Thymus (tissue), 11 donors: ENCODE data around the gene DACT2. TPM values are rescaled to one million over a fixed set of nuclear protein-coding genes. Genes with fewer than 3 reads are reported as not detected.

Experiments
- DNase-seq, 9 donors: peaks; one replicate each; pipeline ENCODE4 v3.0.0-alpha.2; 2013; ENCODE audit warnings: low spot score in 9 of 9, low read depth in 6 of 9, missing footprints in 1 of 9
- H3K27ac ChIP-seq, 2 donors: one replicate each; pipeline ENCODE4 v1.5.1; 2013; ENCODE audit warnings: control low read depth in 1 of 2, low read depth in 1 of 2, low read length in 1 of 2, mild to moderate bottlenecking in 1 of 2, moderate library complexity in 1 of 2
- H3K27me3 ChIP-seq, 2 donors: one replicate each; pipeline ENCODE4 v1.5.1; 2013; ENCODE audit warnings: low read length in 1 of 2; ENCODE audit not compliant: control insufficient read depth in 2 of 2, insufficient read depth in 1 of 2
- H3K36me3 ChIP-seq, 2 donors: one replicate each; pipeline ENCODE4 v1.5.1; 2013; ENCODE audit warnings: low read length in 1 of 2, mild to moderate bottlenecking in 1 of 2, moderate library complexity in 1 of 2; ENCODE audit not compliant: control insufficient read depth in 2 of 2, insufficient read depth in 2 of 2
- H3K4me1 ChIP-seq, 2 donors: one replicate each; pipeline ENCODE4 v1.5.1; 2013; ENCODE audit warnings: low read length in 2 of 2; ENCODE audit not compliant: control insufficient read depth in 2 of 2, insufficient read depth in 2 of 2
- H3K4me3 ChIP-seq, 2 donors: one replicate each; pipeline ENCODE4 v1.5.1; 2013; ENCODE audit warnings: low read length in 2 of 2, control low read depth in 1 of 2, mild to moderate bottlenecking in 1 of 2
- H3K9me3 ChIP-seq, 2 donors: one replicate each; pipeline ENCODE4 v1.5.1; 2013; ENCODE audit warnings: low read length in 1 of 2, mild to moderate bottlenecking in 1 of 2; ENCODE audit not compliant: control insufficient read depth in 2 of 2, insufficient read depth in 1 of 2
- WGBS: extraction: QIAGEN DNeasy Blood & Tissue Kit; methylation state at CpG from one replicate; pipeline ENCODE4 v1.1.7; 2013; 5-methylcytosine and 5-hydroxymethylcytosine counted together
- polyA plus RNA-seq: library from polyadenylated mRNA; stranded (reverse); fragments of 200-250 nt; gene quantifications from one replicate; pipeline ENCODE4 v1.2.3, GENCODE V29; 2013
- total RNA-seq: library from RNA; stranded (reverse); fragments of 120-200 nt; gene quantifications from one replicate; pipeline ENCODE4 v1.2.4, GENCODE V29; 2013
- donor health status: healthy.

The DACT2 gene
- total and polyA plus RNA-seq, 2 donors = 2.5 to 4.2 TPM

- no peak overlapping the region for H3K4me3 ChIP-seq
- no peaks in the 10 kb centered on the region for H3K36me3 ChIP-seq
- WGBS = 94% methylated on average over 2 of the region's 2 CpGs
- H3K27me3 ChIP-seq = peaks cover 10 to 12% of the 10 kb centered on the region in 2 donors
- no peak for DNase-seq
- no peak overlapping the region for H3K27ac ChIP-seq
- H3K9me3 ChIP-seq = no peaks in the 10 kb centered on the region
- H3K4me1 ChIP-seq = peaks cover 0 to 3% of the 10 kb centered on the region in 2 donors
These were observed 24.8 kb upstream of the DACT2 start for GRCh38 chr6:168344338-168344737.

GRCh38 chr6:168343239-168344150 is 23.9 kb upstream of the DACT2 start:
- Histone ChIP-seq H3K27ac (no peak overlapping the region), H3K4me1 (peaks cover 0 to 3% of the 10 kb centered on the region in 2 donors), H3K4me3 (no peak overlapping the region), H3K27me3 (peaks cover 10 to 12% of the 10 kb centered on the region in 2 donors), H3K36me3 (no peaks in the 10 kb centered on the region), H3K9me3 (no peaks in the 10 kb centered on the region)
- WGBS = 66% methylated on average over 24 of the region's 24 CpGs
- no peak for DNase-seq

- H3K4me3 ChIP-seq = no peak overlapping the region
- H3K4me1 ChIP-seq = peaks cover 0 to 3% of the 10 kb centered on the region in 2 donors
- peaks cover 10 to 12% of the 10 kb centered on the region in 2 donors for H3K27me3 ChIP-seq
- peak in 2 of 9 donors; percentile 4 to 22 for DNase-seq
- H3K9me3 ChIP-seq = no peaks in the 10 kb centered on the region
- no peaks in the 10 kb centered on the region for H3K36me3 ChIP-seq
- 86% methylated on average over 17 of the region's 17 CpGs for WGBS
- H3K27ac ChIP-seq = no peak overlapping the region
These were observed 23.1 kb upstream of the DACT2 start for GRCh38 chr6:168342636-168343035.

GRCh38 chr6:168341280-168341900 is 21.8 kb upstream of the DACT2 start:
- no peak for DNase-seq
- Histone ChIP-seq H3K9me3 (no peaks in the 10 kb centered on the region), H3K4me3 (no peak overlapping the region), H3K36me3 (no peaks in the 10 kb centered on the region), H3K27me3 (peaks cover 10% of the 10 kb centered on the region in 2 donors), H3K4me1 (peaks cover 0 to 3% of the 10 kb centered on the region in 2 donors), H3K27ac (no peak overlapping the region)
- 84% methylated on average over 8 of the region's 8 CpGs for WGBS

GRCh38 chr6:168340819-168341218 is 21.2 kb upstream of the DACT2 start:
- DNase-seq = no peak
- Histone ChIP-seq H3K27ac (no peak overlapping the region), H3K4me1 (no peaks in the 10 kb centered on the region), H3K36me3 (no peaks in the 10 kb centered on the region), H3K4me3 (no peak overlapping the region), H3K27me3 (peaks cover 5 to 7% of the 10 kb centered on the region in 2 donors), H3K9me3 (no peaks in the 10 kb centered on the region)
- 96% methylated on average over 10 of the region's 10 CpGs for WGBS

- no peaks in the 10 kb centered on the region for H3K27me3 ChIP-seq
- 79% methylated on average over 7 of the region's 7 CpGs for WGBS
- DNase-seq = no peak
- no peaks in the 10 kb centered on the region for H3K9me3 ChIP-seq
- no peaks in the 10 kb centered on the region for H3K4me1 ChIP-seq
- H3K4me3 ChIP-seq = no peak overlapping the region
- H3K36me3 ChIP-seq = no peaks in the 10 kb centered on the region
- no peak overlapping the region for H3K27ac ChIP-seq
These were observed 19.2 kb upstream of the DACT2 start for GRCh38 chr6:168338777-168339176.

GRCh38 chr6:168336967-168337366 is 17.4 kb upstream of the DACT2 start:
- DNase-seq = no peak
- Histone ChIP-seq H3K9me3 (no peaks in the 10 kb centered on the region), H3K4me3 (no peak overlapping the region), H3K36me3 (no peaks in the 10 kb centered on the region), H3K27ac (no peak overlapping the region), H3K4me1 (no peaks in the 10 kb centered on the region), H3K27me3 (no peaks in the 10 kb centered on the region)
- 70% methylated on average over 4 of the region's 4 CpGs for WGBS

GRCh38 chr6:168333989-168334388 is 14.4 kb upstream of the DACT2 start:
- H3K4me3 ChIP-seq = no peak overlapping the region
- no peaks in the 10 kb centered on the region for H3K4me1 ChIP-seq
- DNase-seq = no peak
- H3K27me3 ChIP-seq = no peaks in the 10 kb centered on the region
- no peaks in the 10 kb centered on the region for H3K9me3 ChIP-seq
- no peaks in the 10 kb centered on the region for H3K36me3 ChIP-seq
- no peak overlapping the region for H3K27ac ChIP-seq
- WGBS = 94% methylated on average over 9 of the region's 9 CpGs

GRCh38 chr6:168333491-168333890 is 13.9 kb upstream of the DACT2 start:
- DNase-seq = no peak
- no peaks in the 10 kb centered on the region for H3K4me1 ChIP-seq
- no peaks in the 10 kb centered on the region for H3K9me3 ChIP-seq
- no peak overlapping the region for H3K27ac ChIP-seq
- H3K27me3 ChIP-seq = no peaks in the 10 kb centered on the region
- H3K4me3 ChIP-seq = no peak overlapping the region
- no peaks in the 10 kb centered on the region for H3K36me3 ChIP-seq
- 80% methylated on average over 9 of the region's 9 CpGs for WGBS
